Kidney epithelial cell (primary cell): ENCODE measurements around the gene MYD88. TPM values are rescaled to one million over a fixed set of nuclear protein-coding genes. Genes with fewer than 3 reads are reported as not detected.

Experiments
- DNase-seq: peaks from one replicate; pipeline ENCODE4 v3.0.0-alpha.2; 2010; ENCODE audit warnings: low read depth
- H3K27me3 ChIP-seq: 2 replicates; pipeline ENCODE4 v1.6.0; 2011; ENCODE audit warnings: low read length; ENCODE audit not compliant: control insufficient read depth, insufficient read depth
- H3K36me3 ChIP-seq: 2 replicates; pipeline ENCODE4 v1.5.1; 2011; ENCODE audit warnings: low read length; ENCODE audit not compliant: control insufficient read depth, insufficient read depth
- H3K4me3 ChIP-seq: 2 replicates; pipeline ENCODE4 v1.5.1; 2011; ENCODE audit warnings: low read depth, mild to moderate bottlenecking, control low read depth, low read length
- CTCF ChIP-seq: IDR thresholded peaks from 2 replicates; pipeline ENCODE4 v1.5.1; 2011; ENCODE audit warnings: mild to moderate bottlenecking, moderate library complexity, low read length, control low read depth, inconsistent platforms; ENCODE audit not compliant: insufficient read depth, poor library complexity, severe bottlenecking
- total RNA-seq: library from RNA; depleted of rRNA; stranded (reverse); fragments of >200 nt; gene quantifications from 2 replicates; pipeline ENCODE4 v1.2.3, GENCODE V29; 2015

Gene MYD88
- total RNA-seq, result 36.5 and 71.2 TPM in 2 replicates

- no peaks in the 10 kb centered on the region for H3K27me3 ChIP-seq
- TF ChIP-seq CTCF, result no peak
- no peak for DNase-seq
- no peaks in the 10 kb centered on the region for H3K36me3 ChIP-seq
- peak within 1 kb of the TSS; percentile 78 for H3K4me3 ChIP-seq
These were observed at the start of gene MYD88 for GRCh38 chr3:38138349-38139190. TSS of gene MYD88 (plus strand) at chr3:38138661. CDS start at chr3:38138701, 40 bp downstream.

GRCh38 chr3:38089163-38089562 lies 49.3 kb upstream of the MYD88 start:
- H3K27me3 ChIP-seq, result peaks cover 3% of the 10 kb centered on the region
- no peak for TF ChIP-seq CTCF
- H3K4me3 ChIP-seq, result no peak overlapping the region
- DNase-seq, result no peak
- no peaks in the 10 kb centered on the region for H3K36me3 ChIP-seq

GRCh38 chr3:38090453-38090852 lies 48.0 kb upstream of the MYD88 start:
- Histone ChIP-seq H3K27me3 (peaks cover 5% of the 10 kb centered on the region), H3K4me3 (no peak overlapping the region), H3K36me3 (no peaks in the 10 kb centered on the region)
- TF ChIP-seq CTCF, result no peak
- no peak for DNase-seq

GRCh38 chr3:38094999-38095398 lies 43.5 kb upstream of the MYD88 start:
- no peak for DNase-seq
- H3K27me3 ChIP-seq, result peaks cover 9% of the 10 kb centered on the region
- H3K36me3 ChIP-seq, result no peaks in the 10 kb centered on the region
- no peak for TF ChIP-seq CTCF
- H3K4me3 ChIP-seq, result no peak overlapping the region

GRCh38 chr3:38095669-38096483 lies 42.6 kb upstream of the MYD88 start:
- no peaks in the 10 kb centered on the region for H3K36me3 ChIP-seq
- TF ChIP-seq CTCF, result no peak
- H3K4me3 ChIP-seq, result no peak overlapping the region
- no peak for DNase-seq
- H3K27me3 ChIP-seq, result peaks cover 9% of the 10 kb centered on the region
